HepG2 (cell line): ENCODE results near the gene COG5.

Experiments
- ATF6 ChIP-seq: sonication (generic); formaldehyde crosslinking; conservative IDR thresholded peaks from 2 replicates; pipeline ENCODE4 v1.4.0; 2020; ENCODE audit warnings: missing genetic modification reagents
- FLYWCH1 ChIP-seq: sonication (generic); formaldehyde crosslinking; IDR thresholded peaks from 2 replicates; pipeline ENCODE4 v1.8.1; 2023; ENCODE audit warnings: mild to moderate bottlenecking, missing genetic modification reagents
- HNRNPL ChIP-seq: fragments of 200-400 bp; formaldehyde crosslinking; IDR thresholded peaks from 2 replicates; pipeline ENCODE4 v1.6.1; 2017; ENCODE audit warnings: mild to moderate bottlenecking, low read depth, low read length

- TF ChIP-seq HNRNPL (no peak), ATF6 (CRISPR knock-in tag) (no peak), FLYWCH1 (CRISPR knock-in tag) (no peak)
These were observed 403.3 kb downstream of the COG5 start for GRCh38 chr7:107160389-107160788.
